DMS153 (cell line): ENCODE results near the gene IFNA17.
"Not testable (repeated sequence)": the region's sequence is repeated elsewhere in the genome, so short reads cannot be mapped to it uniquely, and the experiment has no call there.

ENCODE experiments used
- DNase-seq: peaks from one replicate; lab custom pipeline; 2025; lab: John Stamatoyannopoulos, UW

IFNA17 gene

GRCh38 chr9:21210782-21211181 lies 17.2 kb downstream of the IFNA17 start:
- DNase-seq = not testable (repeated sequence)

- DNase-seq = no peak
Observed at GRCh38 chr9:21210311-21210710, 17.7 kb downstream of the IFNA17 start.

GRCh38 chr9:21207043-21207442 lies 21.0 kb downstream of the IFNA17 start, which contains the start of gene IFNA10:
Gene IFNA10 (minus strand): TSS chr9:21207143. CDS start chr9:21207097, 46 bp downstream.
- not testable (repeated sequence) for DNase-seq

- no peak for DNase-seq
Observed at GRCh38 chr9:21205204-21205603, 22.8 kb downstream of the IFNA17 start.

- not testable (repeated sequence) for DNase-seq
Observed at GRCh38 chr9:21202105-21202504, 25.9 kb downstream of the IFNA17 start, which contains the start of gene IFNA7. Gene IFNA7 (minus strand): TSS chr9:21202205. CDS start chr9:21202165, 40 bp downstream.

- DNase-seq = not testable (repeated sequence)
Observed at GRCh38 chr9:21194867-21195776, 32.9 kb downstream of the IFNA17 start.

- DNase-seq = not testable (repeated sequence)
Observed at GRCh38 chr9:21187487-21187886, 40.5 kb downstream of the IFNA17 start, which contains the start of gene IFNA4. Gene IFNA4 (minus strand): TSS chr9:21187587. CDS start chr9:21187531, 56 bp downstream.

- DNase-seq = not testable (repeated sequence)
Observed at GRCh38 chr9:21182810-21183736, 44.9 kb downstream of the IFNA17 start.
